ENCODE results near the gene COPS9. TPM values are rescaled to one million over a fixed set of nuclear protein-coding genes. Genes with fewer than 3 reads are reported as not detected.

Gene COPS9
- total RNA-seq: 100 to 1,000 TPM in 1 of 3 donors, 10 to 100 TPM in 2; 83.9 to 129 (median 94.3) TPM
- long read RNA-seq, donor 1, transcript COPS9-205 (3 exons, 418 nt): major isoform, 23 of 24 reads
- long read RNA-seq, donor 1, partial matches to known transcripts: 0 of 24 reads
- long read RNA-seq, donor 1, other reads (novel, unspliced or antisense): 0 of 24 reads
- long read RNA-seq, donor 2, transcript COPS9-205 (3 exons, 418 nt): major isoform, 14 of 14 reads
- long read RNA-seq, donor 2, partial matches to known transcripts: 0 of 14 reads
- long read RNA-seq, donor 2, other reads (novel, unspliced or antisense): 0 of 14 reads

GRCh38 chr2:240136013-240136670 is at the start of gene COPS9:
Gene COPS9, minus strand, starts transcription at chr2:240136305. Its CDS starts 21 bp downstream, at chr2:240136284.
- DNase-seq: peak; percentile 90 to 93 (median 90)
- Histone ChIP-seq H3K9me3 (no peaks in the 10 kb centered on the region), H3K4me1 (ENCODE audit: low read depth) (peaks cover 5% of the 10 kb centered on the region), H3K36me3 (ENCODE audit: low read depth) (no peaks in the 10 kb centered on the region), H3K4me3 (peak within 1 kb of the TSS; percentile 98)
- intact Hi-C loops (cut with DNase I, micrococcal nuclease): no loop called here
- TF ChIP-seq, protein P1, sequence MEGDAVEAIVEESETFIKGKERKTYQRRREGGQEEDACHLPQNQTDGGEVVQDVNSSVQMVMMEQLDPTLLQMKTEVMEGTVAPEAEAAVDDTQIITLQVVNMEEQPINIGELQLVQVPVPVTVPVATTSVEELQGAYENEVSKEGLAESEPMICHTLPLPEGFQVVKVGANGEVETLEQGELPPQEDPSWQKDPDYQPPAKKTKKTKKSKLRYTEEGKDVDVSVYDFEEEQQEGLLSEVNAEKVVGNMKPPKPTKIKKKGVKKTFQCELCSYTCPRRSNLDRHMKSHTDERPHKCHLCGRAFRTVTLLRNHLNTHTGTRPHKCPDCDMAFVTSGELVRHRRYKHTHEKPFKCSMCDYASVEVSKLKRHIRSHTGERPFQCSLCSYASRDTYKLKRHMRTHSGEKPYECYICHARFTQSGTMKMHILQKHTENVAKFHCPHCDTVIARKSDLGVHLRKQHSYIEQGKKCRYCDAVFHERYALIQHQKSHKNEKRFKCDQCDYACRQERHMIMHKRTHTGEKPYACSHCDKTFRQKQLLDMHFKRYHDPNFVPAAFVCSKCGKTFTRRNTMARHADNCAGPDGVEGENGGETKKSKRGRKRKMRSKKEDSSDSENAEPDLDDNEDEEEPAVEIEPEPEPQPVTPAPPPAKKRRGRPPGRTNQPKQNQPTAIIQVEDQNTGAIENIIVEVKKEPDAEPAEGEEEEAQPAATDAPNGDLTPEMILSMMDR (IDR thresholded peaks at IDR 0.05): no peak
- peak; percentile 99 for ATAC-seq

DNA sequence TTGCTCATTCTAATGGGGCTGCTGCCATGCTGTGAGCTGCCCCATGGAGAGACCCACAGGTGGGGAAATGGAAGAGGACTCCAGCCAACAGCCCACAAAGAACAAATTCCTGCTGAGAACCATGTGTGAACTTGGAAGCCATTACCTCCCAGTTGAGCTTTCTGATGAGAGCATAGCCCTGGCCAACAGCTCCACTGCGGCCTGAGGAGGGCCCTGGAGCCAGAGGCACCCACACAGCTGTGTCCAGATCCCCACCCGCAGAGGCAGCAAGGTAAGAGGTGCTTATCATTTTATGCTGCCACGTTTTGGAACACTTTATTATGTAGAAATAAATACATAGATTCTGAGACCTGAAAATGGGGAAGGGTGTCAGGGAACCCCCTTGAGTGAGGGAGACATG is 48.6 kb upstream of the COPS9 start:
- H3K4me3 ChIP-seq: no peak overlapping the region
- H3K9me3 ChIP-seq: no peaks in the 10 kb centered on the region
- TF ChIP-seq, protein P1 (IDR thresholded peaks at IDR 0.05): no peak
- no peaks in the 10 kb centered on the region for H3K36me3 ChIP-seq (ENCODE audit: low read depth)
- no peak for DNase-seq
- intact Hi-C loops (cut with DNase I, micrococcal nuclease): no loop called here
- H3K4me1 ChIP-seq (ENCODE audit: low read depth): no peaks in the 10 kb centered on the region
- ATAC-seq: no peak

- H3K4me1 ChIP-seq (ENCODE audit: low read depth): no peaks in the 10 kb centered on the region
- ATAC-seq (no peak), DNase-seq (no peak)
These were observed 47.9 kb upstream of the COPS9 start for GRCh38 chr2:240183875-240184590.

GRCh38 chr2:240183006-240183874 is 47.1 kb upstream of the COPS9 start:
- no peaks in the 10 kb centered on the region for H3K9me3 ChIP-seq
- intact Hi-C loops (cut with DNase I, micrococcal nuclease): no loop called here
- DNase-seq: no peak
- no peaks in the 10 kb centered on the region for H3K4me1 ChIP-seq (ENCODE audit: low read depth)
- no peak for ATAC-seq
- H3K36me3 ChIP-seq (ENCODE audit: low read depth): no peaks in the 10 kb centered on the region
- TF ChIP-seq, protein P1 (IDR thresholded peaks at IDR 0.05): no peak
- no peak overlapping the region for H3K4me3 ChIP-seq

More at GRCh38 chr2:240183875-240184590, 47.9 kb upstream of the COPS9 start:
- TF ChIP-seq, protein P1 (IDR thresholded peaks at IDR 0.05): no peak
- Histone ChIP-seq H3K9me3 (no peaks in the 10 kb centered on the region), H3K4me3 (no peak overlapping the region), H3K36me3 (ENCODE audit: low read depth) (no peaks in the 10 kb centered on the region)
- intact Hi-C loops (cut with DNase I, micrococcal nuclease): no loop called here

GRCh38 chr2:240182476-240182875 is 46.4 kb upstream of the COPS9 start:
- H3K9me3 ChIP-seq: no peaks in the 10 kb centered on the region
- H3K36me3 ChIP-seq (ENCODE audit: low read depth): no peaks in the 10 kb centered on the region
- no peak overlapping the region for H3K4me3 ChIP-seq
- intact Hi-C loops (cut with DNase I, micrococcal nuclease): no loop called here
- ATAC-seq: no peak
- TF ChIP-seq, protein P1 (IDR thresholded peaks at IDR 0.05): no peak
- no peaks in the 10 kb centered on the region for H3K4me1 ChIP-seq (ENCODE audit: low read depth)
- no peak for DNase-seq

All from mucosa of descending colon (tissue), 3 donors.